GM10248 (cell line): ENCODE results near the gene PI4KA.
"Not testable (repeated sequence)": the region's sequence is repeated elsewhere in the genome, so short reads cannot be mapped to it uniquely, and the experiment has no call there.

Experiments
- CTCF ChIA-PET: fragments of 300-600 bp; sonication (Branson Sonifier 250); formaldehyde crosslinking; extraction: SDS; loops from one replicate; lab custom pipeline; 2021; ENCODE audit warnings: antibody characterized with exemption; lab: Yijun Ruan, JAX
- POLR2A ChIA-PET: fragments of 350-650 bp; sonication (Branson Sonifier 250); formaldehyde crosslinking; extraction: SDS; loops from one replicate; lab custom pipeline; 2020; ENCODE audit warnings: antibody characterized with exemption; lab: Yijun Ruan, JAX
- DNase-seq: peaks from one replicate; pipeline ENCODE4 v3.0.0; 2012; ENCODE audit errors: extremely low spot score
- TF ChIP-seq, protein P1 (sequence below): IDR thresholded peaks from 2 replicates; pipeline ENCODE4 v1.5.1; 2012; ENCODE audit warnings: mild to moderate bottlenecking, low read depth; ENCODE audit errors: extremely low read depth, missing control alignments, control extremely low read depth

Gene PI4KA

GRCh38 chr22:20775342-20775895 lies 83.2 kb downstream of the PI4KA start:
- ChIA-PET CTCF (interaction anchor here (0.8 to 4.7 kb wide), 2 partner anchors 9 to 27 kb away, joined by 3 to 42 read pairs; no protein-coding TSS in a partner anchor), POLR2A (no interaction called here)
- TF ChIP-seq, protein P1, sequence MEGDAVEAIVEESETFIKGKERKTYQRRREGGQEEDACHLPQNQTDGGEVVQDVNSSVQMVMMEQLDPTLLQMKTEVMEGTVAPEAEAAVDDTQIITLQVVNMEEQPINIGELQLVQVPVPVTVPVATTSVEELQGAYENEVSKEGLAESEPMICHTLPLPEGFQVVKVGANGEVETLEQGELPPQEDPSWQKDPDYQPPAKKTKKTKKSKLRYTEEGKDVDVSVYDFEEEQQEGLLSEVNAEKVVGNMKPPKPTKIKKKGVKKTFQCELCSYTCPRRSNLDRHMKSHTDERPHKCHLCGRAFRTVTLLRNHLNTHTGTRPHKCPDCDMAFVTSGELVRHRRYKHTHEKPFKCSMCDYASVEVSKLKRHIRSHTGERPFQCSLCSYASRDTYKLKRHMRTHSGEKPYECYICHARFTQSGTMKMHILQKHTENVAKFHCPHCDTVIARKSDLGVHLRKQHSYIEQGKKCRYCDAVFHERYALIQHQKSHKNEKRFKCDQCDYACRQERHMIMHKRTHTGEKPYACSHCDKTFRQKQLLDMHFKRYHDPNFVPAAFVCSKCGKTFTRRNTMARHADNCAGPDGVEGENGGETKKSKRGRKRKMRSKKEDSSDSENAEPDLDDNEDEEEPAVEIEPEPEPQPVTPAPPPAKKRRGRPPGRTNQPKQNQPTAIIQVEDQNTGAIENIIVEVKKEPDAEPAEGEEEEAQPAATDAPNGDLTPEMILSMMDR: no peak
- DNase-seq: no peak

GRCh38 chr22:20774882-20775281 lies 83.7 kb downstream of the PI4KA start:
- POLR2A ChIA-PET: no interaction called here
- CTCF ChIA-PET: interaction anchor here (4.7 kb wide), 1 partner anchor 10 kb away, joined by 42 read pairs; no protein-coding TSS in a partner anchor
- no peak for DNase-seq
- TF ChIP-seq, protein P1: no peak

- POLR2A ChIA-PET: no interaction called here
Measured at GRCh38 chr22:20773793-20774212, 84.8 kb downstream of the PI4KA start, which contains the start of gene SERPIND1. Gene SERPIND1 (plus strand): TSS chr22:20774113. CDS start chr22:20779313, 5,200 bp downstream.

DNA sequence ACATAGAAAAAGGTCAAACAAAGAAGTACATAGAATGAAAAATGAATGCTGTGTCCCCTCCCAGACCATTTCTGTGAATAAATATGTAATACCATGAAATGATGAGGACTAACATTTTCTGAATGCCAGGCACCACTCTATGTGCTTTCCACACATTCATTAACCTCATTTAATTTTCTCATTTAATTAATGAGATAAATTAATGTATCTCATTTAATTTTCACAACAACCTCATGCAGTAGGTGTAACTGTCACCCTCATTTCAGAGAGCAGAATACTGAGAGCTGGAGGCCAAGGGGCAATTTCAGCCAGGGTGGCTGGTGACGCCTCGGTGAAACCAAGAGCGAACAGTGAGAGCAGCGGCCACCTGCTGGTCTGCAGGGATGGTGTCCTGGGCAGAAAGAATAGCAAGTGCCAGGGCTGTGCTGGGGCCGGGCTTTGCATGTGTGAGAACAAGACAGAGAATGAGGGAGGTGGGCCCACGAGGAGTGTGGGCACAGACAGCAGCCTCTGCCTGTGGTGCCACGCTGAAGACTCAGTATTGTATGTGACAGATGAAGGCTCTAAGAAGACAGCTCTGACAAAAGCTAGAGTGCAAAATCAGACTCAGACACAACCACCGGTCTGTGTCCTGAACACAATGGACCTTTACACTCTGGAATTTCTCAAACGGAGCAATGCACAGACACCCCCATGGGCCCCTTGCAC lies 86.5 kb downstream of the PI4KA start:
- TF ChIP-seq, protein P1: no peak
- no peak for DNase-seq
- ChIA-PET POLR2A (no interaction called here), CTCF (interaction anchor here (4.7 kb wide), 1 partner anchor 13 kb away, joined by 42 read pairs; no protein-coding TSS in a partner anchor)

More at GRCh38 chr22:20773793-20774212, 84.8 kb downstream of the PI4KA start, which contains the start of gene SERPIND1:
- TF ChIP-seq, protein P1: no peak
- CTCF ChIA-PET: interaction anchor here (1.1 to 4.7 kb wide), 3 partner anchors 11 to 24 kb away, joined by 3 to 42 read pairs (median 3); no protein-coding TSS in a partner anchor
- no peak for DNase-seq

- not testable (repeated sequence) for DNase-seq
Measured at GRCh38 chr22:20769496-20769826, 89.2 kb downstream of the PI4KA start.

GRCh38 chr22:20766530-20766929 lies 92.1 kb downstream of the PI4KA start:
- DNase-seq: no peak
- TF ChIP-seq, protein P1: no peak
- ChIA-PET POLR2A (no interaction called here), CTCF (interaction anchor here (1.1 to 2.9 kb wide), 2 partner anchors 18 to 27 kb away, joined by 3 to 9 read pairs; no protein-coding TSS in a partner anchor)

More at GRCh38 chr22:20769496-20769826, 89.2 kb downstream of the PI4KA start:
- POLR2A ChIA-PET, CTCF ChIA-PET: not testable (repeated sequence)
